ENCODE data around the gene CCDC39. TPM values are rescaled to one million over a fixed set of nuclear protein-coding genes. Genes with fewer than 3 reads are reported as not detected.

CCDC39 gene
- total and polyA plus RNA-seq, 9 of the 15 experiments (the other 6 are each of a cell fraction or from before 2014, with no cell fraction given) = not detected

- TF ChIP-seq, protein P1, sequence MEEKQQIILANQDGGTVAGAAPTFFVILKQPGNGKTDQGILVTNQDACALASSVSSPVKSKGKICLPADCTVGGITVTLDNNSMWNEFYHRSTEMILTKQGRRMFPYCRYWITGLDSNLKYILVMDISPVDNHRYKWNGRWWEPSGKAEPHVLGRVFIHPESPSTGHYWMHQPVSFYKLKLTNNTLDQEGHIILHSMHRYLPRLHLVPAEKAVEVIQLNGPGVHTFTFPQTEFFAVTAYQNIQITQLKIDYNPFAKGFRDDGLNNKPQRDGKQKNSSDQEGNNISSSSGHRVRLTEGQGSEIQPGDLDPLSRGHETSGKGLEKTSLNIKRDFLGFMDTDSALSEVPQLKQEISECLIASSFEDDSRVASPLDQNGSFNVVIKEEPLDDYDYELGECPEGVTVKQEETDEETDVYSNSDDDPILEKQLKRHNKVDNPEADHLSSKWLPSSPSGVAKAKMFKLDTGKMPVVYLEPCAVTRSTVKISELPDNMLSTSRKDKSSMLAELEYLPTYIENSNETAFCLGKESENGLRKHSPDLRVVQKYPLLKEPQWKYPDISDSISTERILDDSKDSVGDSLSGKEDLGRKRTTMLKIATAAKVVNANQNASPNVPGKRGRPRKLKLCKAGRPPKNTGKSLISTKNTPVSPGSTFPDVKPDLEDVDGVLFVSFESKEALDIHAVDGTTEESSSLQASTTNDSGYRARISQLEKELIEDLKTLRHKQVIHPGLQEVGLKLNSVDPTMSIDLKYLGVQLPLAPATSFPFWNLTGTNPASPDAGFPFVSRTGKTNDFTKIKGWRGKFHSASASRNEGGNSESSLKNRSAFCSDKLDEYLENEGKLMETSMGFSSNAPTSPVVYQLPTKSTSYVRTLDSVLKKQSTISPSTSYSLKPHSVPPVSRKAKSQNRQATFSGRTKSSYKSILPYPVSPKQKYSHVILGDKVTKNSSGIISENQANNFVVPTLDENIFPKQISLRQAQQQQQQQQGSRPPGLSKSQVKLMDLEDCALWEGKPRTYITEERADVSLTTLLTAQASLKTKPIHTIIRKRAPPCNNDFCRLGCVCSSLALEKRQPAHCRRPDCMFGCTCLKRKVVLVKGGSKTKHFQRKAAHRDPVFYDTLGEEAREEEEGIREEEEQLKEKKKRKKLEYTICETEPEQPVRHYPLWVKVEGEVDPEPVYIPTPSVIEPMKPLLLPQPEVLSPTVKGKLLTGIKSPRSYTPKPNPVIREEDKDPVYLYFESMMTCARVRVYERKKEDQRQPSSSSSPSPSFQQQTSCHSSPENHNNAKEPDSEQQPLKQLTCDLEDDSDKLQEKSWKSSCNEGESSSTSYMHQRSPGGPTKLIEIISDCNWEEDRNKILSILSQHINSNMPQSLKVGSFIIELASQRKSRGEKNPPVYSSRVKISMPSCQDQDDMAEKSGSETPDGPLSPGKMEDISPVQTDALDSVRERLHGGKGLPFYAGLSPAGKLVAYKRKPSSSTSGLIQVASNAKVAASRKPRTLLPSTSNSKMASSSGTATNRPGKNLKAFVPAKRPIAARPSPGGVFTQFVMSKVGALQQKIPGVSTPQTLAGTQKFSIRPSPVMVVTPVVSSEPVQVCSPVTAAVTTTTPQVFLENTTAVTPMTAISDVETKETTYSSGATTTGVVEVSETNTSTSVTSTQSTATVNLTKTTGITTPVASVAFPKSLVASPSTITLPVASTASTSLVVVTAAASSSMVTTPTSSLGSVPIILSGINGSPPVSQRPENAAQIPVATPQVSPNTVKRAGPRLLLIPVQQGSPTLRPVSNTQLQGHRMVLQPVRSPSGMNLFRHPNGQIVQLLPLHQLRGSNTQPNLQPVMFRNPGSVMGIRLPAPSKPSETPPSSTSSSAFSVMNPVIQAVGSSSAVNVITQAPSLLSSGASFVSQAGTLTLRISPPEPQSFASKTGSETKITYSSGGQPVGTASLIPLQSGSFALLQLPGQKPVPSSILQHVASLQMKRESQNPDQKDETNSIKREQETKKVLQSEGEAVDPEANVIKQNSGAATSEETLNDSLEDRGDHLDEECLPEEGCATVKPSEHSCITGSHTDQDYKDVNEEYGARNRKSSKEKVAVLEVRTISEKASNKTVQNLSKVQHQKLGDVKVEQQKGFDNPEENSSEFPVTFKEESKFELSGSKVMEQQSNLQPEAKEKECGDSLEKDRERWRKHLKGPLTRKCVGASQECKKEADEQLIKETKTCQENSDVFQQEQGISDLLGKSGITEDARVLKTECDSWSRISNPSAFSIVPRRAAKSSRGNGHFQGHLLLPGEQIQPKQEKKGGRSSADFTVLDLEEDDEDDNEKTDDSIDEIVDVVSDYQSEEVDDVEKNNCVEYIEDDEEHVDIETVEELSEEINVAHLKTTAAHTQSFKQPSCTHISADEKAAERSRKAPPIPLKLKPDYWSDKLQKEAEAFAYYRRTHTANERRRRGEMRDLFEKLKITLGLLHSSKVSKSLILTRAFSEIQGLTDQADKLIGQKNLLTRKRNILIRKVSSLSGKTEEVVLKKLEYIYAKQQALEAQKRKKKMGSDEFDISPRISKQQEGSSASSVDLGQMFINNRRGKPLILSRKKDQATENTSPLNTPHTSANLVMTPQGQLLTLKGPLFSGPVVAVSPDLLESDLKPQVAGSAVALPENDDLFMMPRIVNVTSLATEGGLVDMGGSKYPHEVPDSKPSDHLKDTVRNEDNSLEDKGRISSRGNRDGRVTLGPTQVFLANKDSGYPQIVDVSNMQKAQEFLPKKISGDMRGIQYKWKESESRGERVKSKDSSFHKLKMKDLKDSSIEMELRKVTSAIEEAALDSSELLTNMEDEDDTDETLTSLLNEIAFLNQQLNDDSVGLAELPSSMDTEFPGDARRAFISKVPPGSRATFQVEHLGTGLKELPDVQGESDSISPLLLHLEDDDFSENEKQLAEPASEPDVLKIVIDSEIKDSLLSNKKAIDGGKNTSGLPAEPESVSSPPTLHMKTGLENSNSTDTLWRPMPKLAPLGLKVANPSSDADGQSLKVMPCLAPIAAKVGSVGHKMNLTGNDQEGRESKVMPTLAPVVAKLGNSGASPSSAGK (IDR thresholded peaks at IDR 0.05) = peak; percentile 54
- TF ChIP-seq ZNF583 (CRISPR knock-in tag; IDR thresholded peaks at IDR 0.05) (no peak; the same call in 1 of the 2 replicates), POLR2AphosphoS2 (IDR thresholded peaks at IDR 0.05; ENCODE audit: low read length) (no peak), ZNF445 (CRISPR knock-in tag; IDR thresholded peaks at IDR 0.05; ENCODE audit: low read depth) (no peak), ZNF23 (CRISPR knock-in tag; IDR thresholded peaks at IDR 0.05) (no peak), GABPB2 (CRISPR knock-in tag; conservative IDR thresholded peaks at IDR 0.05) (no peak), NUFIP1 (IDR thresholded peaks at IDR 0.05; ENCODE audit: partially characterized antibody) (no peak), ZNF41 (CRISPR knock-in tag; conservative IDR thresholded peaks at IDR 0.05) (no peak), CGGBP1 (CRISPR knock-in tag; IDR thresholded peaks at IDR 0.05) (no peak), BDP1 (IDR thresholded peaks at IDR 0.05; ENCODE audit: insufficient read depth, insufficient read length) (no peak), CBX1 (IDR thresholded peaks at IDR 0.05; ENCODE audit: low read depth) (peak; percentile 84), KDM1A (IDR thresholded peaks at IDR 0.05) (no peak), ZKSCAN1 (IDR thresholded peaks at IDR 0.05; ENCODE audit: low read depth, low read length) (no peak), DDX20 (tag; IDR thresholded peaks at IDR 0.05; ENCODE audit: low read depth) (no peak)
- TF ChIP-seq, protein P2, sequence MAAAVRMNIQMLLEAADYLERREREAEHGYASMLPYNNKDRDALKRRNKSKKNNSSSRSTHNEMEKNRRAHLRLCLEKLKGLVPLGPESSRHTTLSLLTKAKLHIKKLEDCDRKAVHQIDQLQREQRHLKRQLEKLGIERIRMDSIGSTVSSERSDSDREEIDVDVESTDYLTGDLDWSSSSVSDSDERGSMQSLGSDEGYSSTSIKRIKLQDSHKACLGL (CRISPR knock-in tag; IDR thresholded peaks at IDR 0.05; ENCODE audit: borderline replicate concordance, poor library complexity, severe bottlenecking) = no peak
- TF ChIP-seq, protein P3, sequence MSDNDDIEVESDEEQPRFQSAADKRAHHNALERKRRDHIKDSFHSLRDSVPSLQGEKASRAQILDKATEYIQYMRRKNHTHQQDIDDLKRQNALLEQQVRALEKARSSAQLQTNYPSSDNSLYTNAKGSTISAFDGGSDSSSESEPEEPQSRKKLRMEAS (CRISPR knock-in tag; IDR thresholded peaks at IDR 0.05) = peak; percentile 39; the same call in 1 of the 2 replicates
These were observed 77.3 kb downstream of the CCDC39 start, which contains the start of gene TTC14 (continued) for GRCh38 chr3:180601688-180602666.

All from K562 (cell line).